AG10803 (cell line): Measurements from ENCODE around the gene PSMC1.

Experiments used
- DNase-seq: peaks from one replicate; pipeline ENCODE4 v3.0.0; 2010; ENCODE audit warnings: low read depth
- H3K4me3 ChIP-seq: 2 replicates; pipeline ENCODE4 v1.5.1; 2011; ENCODE audit warnings: mild to moderate bottlenecking, low read length, control low read depth
- TF ChIP-seq, protein P1 (sequence below): conservative IDR thresholded peaks from 2 replicates; pipeline ENCODE4 v1.5.1; 2011; ENCODE audit warnings: mild to moderate bottlenecking, low read length, control low read depth, inconsistent platforms

Gene PSMC1

DNA sequence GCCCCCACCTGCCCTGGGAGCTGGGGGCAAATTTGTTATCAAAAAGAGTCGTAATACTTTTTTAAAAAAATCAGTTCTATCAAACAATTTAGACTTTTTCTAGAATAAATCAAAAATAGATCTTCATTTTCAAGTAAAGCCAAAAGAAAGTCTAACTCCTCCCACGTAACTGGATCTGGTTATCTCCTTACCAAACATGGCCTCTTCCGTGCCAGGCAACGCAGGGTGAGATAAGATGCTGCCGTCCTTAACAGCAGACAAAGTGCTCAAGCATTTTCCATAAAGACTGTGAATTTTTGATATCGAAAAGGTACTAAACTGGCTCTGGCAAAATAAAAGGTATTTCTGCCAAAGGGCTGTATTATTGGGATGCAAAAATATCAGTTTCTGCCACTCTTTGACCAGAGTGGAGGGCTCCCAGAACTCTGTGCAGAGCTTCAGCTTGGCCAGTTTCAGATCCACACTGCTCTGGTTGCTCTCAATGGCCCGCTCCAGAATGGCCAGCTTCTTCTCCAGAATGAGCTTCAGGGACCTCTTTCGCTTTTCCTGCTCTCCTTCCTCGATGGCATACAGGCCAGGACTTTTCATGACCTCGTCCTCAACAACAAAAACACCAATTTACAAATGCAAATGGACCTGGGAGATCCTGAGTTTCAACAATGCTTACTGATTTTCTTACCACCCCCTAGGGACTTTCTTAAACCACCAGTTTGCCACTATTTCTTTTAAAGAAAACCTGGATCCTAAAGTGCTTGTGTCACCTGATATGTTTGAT, 46.4 kb downstream of the PSMC1 start:
- DNase-seq, result no peak
- TF ChIP-seq, protein P1, sequence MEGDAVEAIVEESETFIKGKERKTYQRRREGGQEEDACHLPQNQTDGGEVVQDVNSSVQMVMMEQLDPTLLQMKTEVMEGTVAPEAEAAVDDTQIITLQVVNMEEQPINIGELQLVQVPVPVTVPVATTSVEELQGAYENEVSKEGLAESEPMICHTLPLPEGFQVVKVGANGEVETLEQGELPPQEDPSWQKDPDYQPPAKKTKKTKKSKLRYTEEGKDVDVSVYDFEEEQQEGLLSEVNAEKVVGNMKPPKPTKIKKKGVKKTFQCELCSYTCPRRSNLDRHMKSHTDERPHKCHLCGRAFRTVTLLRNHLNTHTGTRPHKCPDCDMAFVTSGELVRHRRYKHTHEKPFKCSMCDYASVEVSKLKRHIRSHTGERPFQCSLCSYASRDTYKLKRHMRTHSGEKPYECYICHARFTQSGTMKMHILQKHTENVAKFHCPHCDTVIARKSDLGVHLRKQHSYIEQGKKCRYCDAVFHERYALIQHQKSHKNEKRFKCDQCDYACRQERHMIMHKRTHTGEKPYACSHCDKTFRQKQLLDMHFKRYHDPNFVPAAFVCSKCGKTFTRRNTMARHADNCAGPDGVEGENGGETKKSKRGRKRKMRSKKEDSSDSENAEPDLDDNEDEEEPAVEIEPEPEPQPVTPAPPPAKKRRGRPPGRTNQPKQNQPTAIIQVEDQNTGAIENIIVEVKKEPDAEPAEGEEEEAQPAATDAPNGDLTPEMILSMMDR, result no peak
- no peak overlapping the region for H3K4me3 ChIP-seq

- DNase-seq, result no peak
- no peak overlapping the region for H3K4me3 ChIP-seq
- TF ChIP-seq, protein P1, result no peak
Measured at GRCh38 chr14:90303473-90303872, 47.1 kb downstream of the PSMC1 start.

- TF ChIP-seq, protein P1, result no peak
- H3K4me3 ChIP-seq, result no peak overlapping the region
- no peak for DNase-seq
Measured at GRCh38 chr14:90304502-90304901, 48.1 kb downstream of the PSMC1 start.

- DNase-seq, result no peak
- TF ChIP-seq, protein P1, result no peak
- no peak overlapping the region for H3K4me3 ChIP-seq
Measured at GRCh38 chr14:90305176-90305601, 48.8 kb downstream of the PSMC1 start.

DNA sequence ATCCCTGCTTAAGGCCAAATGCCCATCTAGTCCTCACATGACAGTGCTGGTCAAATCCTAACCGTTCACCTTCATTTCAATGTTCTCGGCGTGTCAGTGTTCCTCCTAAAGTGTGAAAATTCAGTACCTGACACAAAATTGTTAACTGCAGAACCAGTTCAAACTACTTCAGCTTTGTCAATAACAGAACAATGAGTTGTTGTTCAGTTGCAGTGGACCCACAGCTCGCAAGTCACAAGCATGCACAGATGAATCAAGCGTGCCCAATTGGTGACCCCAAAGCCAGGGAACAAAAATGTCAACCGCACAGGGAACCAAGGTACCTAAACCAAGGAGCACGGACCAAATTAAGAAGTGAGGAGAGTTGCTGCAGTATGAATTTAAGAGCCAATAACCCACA, 52.2 kb downstream of the PSMC1 start:
- TF ChIP-seq, protein P1, result no peak
- no peak overlapping the region for H3K4me3 ChIP-seq
- DNase-seq, result no peak

GRCh38 chr14:90317286-90317685, 60.9 kb downstream of the PSMC1 start:
- TF ChIP-seq, protein P1, result no peak
- no peak overlapping the region for H3K4me3 ChIP-seq
- DNase-seq, result no peak

- H3K4me3 ChIP-seq, result no peak overlapping the region
- TF ChIP-seq, protein P1, result no peak
- no peak for DNase-seq
Measured at GRCh38 chr14:90318016-90318415, 61.7 kb downstream of the PSMC1 start.
